Tibial artery (tissue), 4 donors: ENCODE results near the gene FBXW2.

Experiments
- DNase-seq, 2 donors: peaks; one replicate each; pipeline ENCODE4 v3.0.0-alpha.2; 2019
- H3K27ac ChIP-seq, 2 donors: fragments of 200-600 bp; sonication (generic) in 1 of 2; 1 replicate in 1 of 2; 2 replicates in 1 of 2; pipeline ENCODE4 v1.5.1; 2018 to 2019; ENCODE audit warnings: mild to moderate bottlenecking in 1 of 2
- H3K27me3 ChIP-seq, 2 donors: fragments of 200-600 bp; sonication (generic) in 1 of 2; one replicate each; pipeline versions ENCODE4 v1.5.1 to v1.6.0; 2016 to 2019
- H3K36me3 ChIP-seq, 3 donors: fragments of 200-600 bp; sonication (generic) in 2 of 3; one replicate each; pipeline ENCODE4 v1.5.1; 2016 to 2019; ENCODE audit warnings: mild to moderate bottlenecking in 2 of 3
- H3K4me1 ChIP-seq, 4 donors: fragments of 200-600 bp; sonication (generic) in 2 of 4; 1 replicate in 3 of 4; 2 replicates in 1 of 4; pipeline ENCODE4 v1.5.1; 2016 to 2019
- H3K4me3 ChIP-seq, 2 donors: fragments of 200-600 bp; sonication (generic) in 1 of 2; 1 replicate in 1 of 2; 2 replicates in 1 of 2; pipeline ENCODE4 v1.5.1; 2018 to 2019; ENCODE audit warnings: mild to moderate bottlenecking in 2 of 2
- H3K9me3 ChIP-seq, 3 donors: fragments of 200-600 bp; sonication (generic) in 1 of 3; one replicate each; pipeline ENCODE4 v1.5.1; 2016 to 2019
- intact Hi-C: fragments of 100-400 bp; cut with DNase I; formaldehyde crosslinking; loops from one replicate; pipeline ENCODE4 v1.15.0; 2023; ENCODE audit warnings: low total_unique reads
- TF ChIP-seq, protein P1 (sequence below), 2 experiments: fragments of 200-600 bp in 1 of 2; fragments of 450-650 bp in 1 of 2; IDR thresholded peaks; one replicate each; pipeline ENCODE4 v1.5.1; 2017 to 2019; ENCODE audit warnings: antibody characterized with exemption in 2 of 2, mild to moderate bottlenecking in 1 of 2, moderate library complexity in 1 of 2

The FBXW2 gene

DNA sequence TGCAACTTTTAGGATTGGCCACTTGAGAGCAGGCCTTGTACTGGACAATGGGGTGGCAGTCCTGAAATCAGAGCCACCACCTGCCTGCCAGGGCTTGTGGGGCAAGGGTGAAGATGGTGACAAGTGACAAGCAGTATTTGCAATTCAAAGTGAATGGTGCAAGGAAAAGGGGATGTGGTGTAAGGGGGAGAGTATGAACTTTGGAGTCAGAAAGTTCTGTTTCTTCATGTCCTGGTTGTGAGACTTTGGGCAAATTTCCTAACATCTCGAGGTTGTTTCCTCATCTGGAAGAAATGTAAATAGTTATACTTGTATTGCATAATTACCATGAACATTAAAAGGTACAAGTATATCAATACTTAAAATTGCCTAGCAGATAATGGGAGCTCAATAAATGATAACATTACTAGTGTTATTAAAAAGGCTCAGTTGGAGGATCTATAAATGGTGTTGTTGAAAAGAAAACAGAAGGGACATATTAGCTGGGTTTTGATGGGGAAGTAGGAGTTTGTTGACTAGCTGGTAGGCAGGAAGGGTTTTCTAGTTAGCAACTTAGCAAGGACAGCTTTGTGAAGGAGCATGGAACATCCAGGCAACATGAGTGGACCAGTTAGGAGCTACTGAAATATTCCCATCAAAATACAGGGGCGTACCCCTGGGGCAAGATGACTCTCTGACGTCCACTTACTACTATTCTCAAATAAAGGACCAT, 57.6 kb downstream of the FBXW2 start:
- intact Hi-C loops = no loop called here
- H3K27me3 ChIP-seq = no peaks in the 10 kb centered on the region
- H3K4me1 ChIP-seq = peaks cover 0 to 51% (median 28%) of the 10 kb centered on the region in 4 donors
- H3K36me3 ChIP-seq = no peaks in the 10 kb centered on the region
- H3K4me3 ChIP-seq = no peak overlapping the region
- DNase-seq = peak in 1 of 2 donors; percentile 38
- peak overlapping the region; percentile 63 to 74 for H3K27ac ChIP-seq
- no peaks in the 10 kb centered on the region for H3K9me3 ChIP-seq
- TF ChIP-seq, protein P1, sequence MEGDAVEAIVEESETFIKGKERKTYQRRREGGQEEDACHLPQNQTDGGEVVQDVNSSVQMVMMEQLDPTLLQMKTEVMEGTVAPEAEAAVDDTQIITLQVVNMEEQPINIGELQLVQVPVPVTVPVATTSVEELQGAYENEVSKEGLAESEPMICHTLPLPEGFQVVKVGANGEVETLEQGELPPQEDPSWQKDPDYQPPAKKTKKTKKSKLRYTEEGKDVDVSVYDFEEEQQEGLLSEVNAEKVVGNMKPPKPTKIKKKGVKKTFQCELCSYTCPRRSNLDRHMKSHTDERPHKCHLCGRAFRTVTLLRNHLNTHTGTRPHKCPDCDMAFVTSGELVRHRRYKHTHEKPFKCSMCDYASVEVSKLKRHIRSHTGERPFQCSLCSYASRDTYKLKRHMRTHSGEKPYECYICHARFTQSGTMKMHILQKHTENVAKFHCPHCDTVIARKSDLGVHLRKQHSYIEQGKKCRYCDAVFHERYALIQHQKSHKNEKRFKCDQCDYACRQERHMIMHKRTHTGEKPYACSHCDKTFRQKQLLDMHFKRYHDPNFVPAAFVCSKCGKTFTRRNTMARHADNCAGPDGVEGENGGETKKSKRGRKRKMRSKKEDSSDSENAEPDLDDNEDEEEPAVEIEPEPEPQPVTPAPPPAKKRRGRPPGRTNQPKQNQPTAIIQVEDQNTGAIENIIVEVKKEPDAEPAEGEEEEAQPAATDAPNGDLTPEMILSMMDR (IDR thresholded peaks at IDR 0.05) = no peak

DNA sequence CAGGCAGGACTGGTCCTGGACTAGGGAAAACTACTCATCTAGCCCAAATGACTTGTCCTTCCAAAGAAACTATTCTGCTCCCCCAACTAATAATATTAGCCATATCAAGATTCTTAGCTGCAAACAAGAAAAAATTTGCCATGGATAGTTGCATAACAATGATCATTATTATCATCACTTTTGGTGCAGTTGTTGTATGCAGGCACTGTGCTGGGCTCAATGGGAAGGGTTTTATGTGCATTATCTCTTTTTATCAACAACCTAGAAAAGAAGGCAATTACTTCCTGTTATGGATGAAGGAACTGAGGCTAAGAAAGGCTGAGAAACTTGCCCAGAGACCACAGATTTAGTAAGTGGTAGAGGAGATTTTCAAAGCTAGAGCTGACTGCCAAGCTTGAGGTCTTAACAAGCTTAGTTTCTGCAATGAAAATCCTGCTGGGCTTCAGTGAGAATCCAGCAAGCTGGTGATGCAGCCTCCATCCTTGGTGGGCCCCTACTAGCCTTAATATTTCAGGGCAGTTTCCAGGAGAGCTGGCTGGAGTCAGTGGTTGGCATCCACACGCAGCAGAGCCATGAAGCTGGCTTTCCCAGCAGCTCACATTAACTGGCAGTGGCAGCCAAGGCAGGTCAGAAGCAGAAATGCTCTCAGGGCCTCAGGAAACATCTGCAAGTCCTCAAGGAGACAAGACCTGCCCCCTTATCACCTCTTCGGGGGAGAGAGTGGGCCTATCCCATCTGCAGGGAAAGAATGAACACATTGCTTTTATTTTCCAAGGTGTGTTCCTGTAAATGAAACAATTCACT, 58.4 kb downstream of the FBXW2 start:
- TF ChIP-seq, protein P1 (IDR thresholded peaks at IDR 0.05) = no peak
- intact Hi-C loops = no loop called here
- Histone ChIP-seq H3K9me3 (no peaks in the 10 kb centered on the region), H3K4me3 (no peak overlapping the region), H3K27ac (peak overlapping the region; percentile 63 to 74), H3K4me1 (peaks cover 0 to 59% (median 33%) of the 10 kb centered on the region in 4 donors), H3K27me3 (no peaks in the 10 kb centered on the region), H3K36me3 (no peaks in the 10 kb centered on the region)
- no peak for DNase-seq

DNA sequence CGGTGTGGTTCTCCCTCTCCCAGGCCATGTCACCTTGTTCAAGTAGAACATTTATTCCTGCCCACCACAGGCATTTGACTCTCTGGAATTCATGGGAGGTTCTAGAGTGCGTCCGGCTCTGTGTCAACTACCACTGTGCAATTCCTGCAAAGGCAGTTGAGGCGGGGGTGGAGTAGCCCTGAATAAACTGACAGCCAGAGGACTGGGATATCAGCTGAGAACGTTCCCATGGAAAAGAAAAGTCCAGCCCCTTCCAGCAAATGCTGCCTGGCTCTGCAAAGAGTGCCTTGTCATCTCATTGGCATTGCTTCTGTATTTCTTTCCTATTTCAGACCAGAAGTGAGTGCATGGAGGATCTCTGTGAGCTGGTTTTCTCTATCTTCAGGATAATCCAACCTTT, 60.0 kb downstream of the FBXW2 start:
- Histone ChIP-seq H3K9me3 (no peaks in the 10 kb centered on the region), H3K4me1 (peaks cover 0 to 66% (median 37%) of the 10 kb centered on the region in 4 donors), H3K4me3 (no peak overlapping the region), H3K27ac (peak overlapping the region; percentile 73 to 79), H3K27me3 (no peaks in the 10 kb centered on the region), H3K36me3 (no peaks in the 10 kb centered on the region)
- TF ChIP-seq, protein P1 (IDR thresholded peaks at IDR 0.05) = no peak
- intact Hi-C loops = no loop called here
- peak; percentile 66 to 93 for DNase-seq

DNA sequence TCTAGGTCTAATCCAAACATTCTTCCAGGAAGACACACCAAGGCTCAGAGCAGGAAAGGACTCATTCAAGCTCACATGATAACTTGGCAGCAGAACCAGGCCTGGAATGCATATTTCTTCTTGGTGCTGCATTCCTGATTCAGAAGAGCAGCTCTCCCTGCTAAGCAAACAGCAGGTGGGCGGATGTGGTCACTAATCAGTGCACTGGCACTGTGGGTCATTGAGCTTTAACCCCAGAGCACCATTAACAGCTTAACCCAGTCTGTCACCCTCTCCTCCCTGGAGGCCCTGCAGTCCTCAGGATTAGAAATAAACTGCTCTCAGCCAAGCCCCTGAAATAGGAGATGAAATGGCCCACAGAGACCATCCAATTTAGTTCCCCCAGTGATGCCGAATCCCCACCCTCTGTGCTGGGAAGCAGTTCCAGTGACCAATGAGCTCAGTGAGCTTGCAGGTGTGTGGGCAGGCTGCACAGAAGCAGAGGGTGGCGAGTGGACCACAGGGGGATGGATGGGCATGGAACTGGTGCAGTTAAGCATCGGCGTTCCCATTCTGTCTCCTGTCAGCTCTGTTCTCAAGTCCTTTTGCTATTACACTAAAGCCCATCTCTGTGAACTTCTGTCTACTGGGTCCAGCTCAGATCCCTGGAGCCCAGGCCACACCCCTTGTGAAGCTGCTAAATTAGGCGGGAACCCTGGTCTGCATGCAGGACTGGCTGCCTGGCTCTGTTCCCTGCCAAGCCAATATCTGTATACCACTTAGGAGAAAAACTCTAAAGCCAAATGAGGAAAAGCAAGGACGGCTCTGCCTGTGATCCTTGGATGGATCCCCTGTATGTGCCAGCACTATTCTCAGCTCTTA, 62.3 kb downstream of the FBXW2 start:
- no peaks in the 10 kb centered on the region for H3K9me3 ChIP-seq

DNA sequence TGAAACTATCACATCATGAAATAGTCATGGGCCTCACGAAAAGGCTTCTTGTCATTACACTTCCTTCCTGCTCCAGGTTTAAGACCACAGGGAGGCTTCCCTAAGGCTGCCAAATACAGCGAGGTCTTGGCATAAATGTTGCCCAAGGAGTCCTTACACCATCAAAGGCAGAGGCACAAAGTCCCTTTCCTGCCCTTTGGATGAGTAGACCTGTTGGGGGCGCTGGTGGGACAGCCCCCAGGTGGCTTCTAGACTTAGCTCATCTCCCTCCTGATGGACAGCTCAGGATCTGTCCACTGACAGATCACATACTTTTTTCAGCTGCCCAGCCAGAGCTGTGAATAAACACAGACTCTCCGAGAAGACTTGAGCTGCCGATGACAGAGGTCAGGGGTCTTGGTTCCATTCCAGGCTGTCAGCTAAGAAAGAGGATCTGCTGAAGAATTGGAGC, 63.4 kb downstream of the FBXW2 start:
- H3K4me3 ChIP-seq = no peak overlapping the region
- DNase-seq = no peak
- TF ChIP-seq, protein P1 (IDR thresholded peaks at IDR 0.05) = no peak
- no peaks in the 10 kb centered on the region for H3K27me3 ChIP-seq
- peak overlapping the region; percentile 73 to 79 for H3K27ac ChIP-seq
- H3K9me3 ChIP-seq = no peaks in the 10 kb centered on the region
- H3K36me3 ChIP-seq = no peaks in the 10 kb centered on the region
- peaks cover 0 to 55% (median 31%) of the 10 kb centered on the region in 4 donors for H3K4me1 ChIP-seq
- intact Hi-C loops = no loop called here

More for the DNA sequence above, 62.3 kb downstream of the FBXW2 start:
- TF ChIP-seq, protein P1 (IDR thresholded peaks at IDR 0.05) = no peak
- H3K4me3 ChIP-seq = no peak overlapping the region
- no peaks in the 10 kb centered on the region for H3K36me3 ChIP-seq
- intact Hi-C loops = no loop called here
- peak overlapping the region; percentile 73 to 79 for H3K27ac ChIP-seq
- peak; percentile 64 to 78 for DNase-seq
- H3K27me3 ChIP-seq = no peaks in the 10 kb centered on the region
- H3K4me1 ChIP-seq = peaks cover 0 to 65% (median 37%) of the 10 kb centered on the region in 4 donors
